Astrocyte of the hippocampus (primary cell): ENCODE data around the gene GPC2.
"Not testable (repeated sequence)": the region's sequence is repeated elsewhere in the genome, so short reads cannot be mapped to it uniquely, and the experiment has no call there.

Experiments
- DNase-seq: peaks from one replicate; pipeline ENCODE4 v3.0.0; 2011; ENCODE audit warnings: low read depth, low spot score

GPC2 gene

DNA sequence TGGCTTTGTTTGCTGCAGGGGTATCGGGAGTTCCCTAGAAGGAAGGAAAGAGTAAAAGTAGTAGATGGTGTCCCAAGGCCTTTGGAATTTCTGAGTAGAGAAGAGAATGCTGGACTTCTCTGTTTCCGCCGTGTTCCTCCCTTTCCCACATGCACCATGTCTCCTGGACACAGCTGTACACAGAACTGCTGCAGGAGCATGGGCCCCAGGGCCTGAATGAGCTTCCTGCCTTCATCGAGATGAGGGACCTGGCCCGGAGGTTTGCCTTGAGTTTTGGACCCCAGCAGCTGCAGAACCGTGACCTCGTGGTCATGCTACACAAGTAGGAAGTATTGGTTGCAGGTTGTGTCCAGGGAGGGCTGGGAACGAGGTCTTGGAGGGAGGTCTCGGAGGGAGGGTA lies 27.3 kb upstream of the GPC2 start:
- no peak for DNase-seq

DNA sequence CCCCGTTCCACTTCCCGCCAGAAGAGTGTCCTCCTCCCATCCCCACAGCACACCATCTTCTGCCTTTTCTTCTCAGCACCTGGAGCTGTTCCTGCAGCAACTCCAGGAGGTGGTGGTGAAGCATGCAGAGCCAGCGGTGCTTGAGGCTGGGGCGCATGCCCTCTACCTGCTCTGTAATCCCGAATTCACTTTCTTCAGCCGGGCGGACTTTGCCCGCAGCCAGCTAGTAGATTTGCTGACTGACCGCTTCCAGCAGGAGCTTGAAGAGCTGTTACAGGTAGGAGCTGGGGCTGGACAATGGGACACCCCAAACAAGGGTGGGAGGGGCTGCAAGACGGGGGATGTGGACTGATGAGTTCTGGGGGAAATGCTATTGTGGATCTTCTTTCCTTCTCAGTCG lies 23.5 kb upstream of the GPC2 start:
- no peak for DNase-seq

DNA sequence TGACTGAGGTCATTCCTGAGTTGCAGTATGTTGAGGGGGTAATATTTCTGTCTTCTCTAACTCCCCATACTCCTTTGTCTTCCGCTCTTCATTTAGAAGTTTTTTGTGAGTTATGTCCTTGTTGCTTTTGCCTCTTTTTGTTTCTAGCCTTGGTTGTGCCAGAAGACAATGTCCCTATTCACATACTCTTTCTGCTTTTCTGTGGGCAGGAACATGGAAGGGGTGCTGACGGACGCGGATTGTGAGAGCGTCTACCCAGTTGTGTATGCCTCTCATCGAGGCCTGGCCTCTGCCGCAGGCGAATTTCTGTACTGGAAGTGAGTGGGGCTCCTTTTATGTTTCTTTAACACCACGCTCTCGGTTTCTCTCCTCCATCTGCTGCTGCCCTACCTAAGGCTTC lies 21.1 kb upstream of the GPC2 start:
- DNase-seq = no peak

DNA sequence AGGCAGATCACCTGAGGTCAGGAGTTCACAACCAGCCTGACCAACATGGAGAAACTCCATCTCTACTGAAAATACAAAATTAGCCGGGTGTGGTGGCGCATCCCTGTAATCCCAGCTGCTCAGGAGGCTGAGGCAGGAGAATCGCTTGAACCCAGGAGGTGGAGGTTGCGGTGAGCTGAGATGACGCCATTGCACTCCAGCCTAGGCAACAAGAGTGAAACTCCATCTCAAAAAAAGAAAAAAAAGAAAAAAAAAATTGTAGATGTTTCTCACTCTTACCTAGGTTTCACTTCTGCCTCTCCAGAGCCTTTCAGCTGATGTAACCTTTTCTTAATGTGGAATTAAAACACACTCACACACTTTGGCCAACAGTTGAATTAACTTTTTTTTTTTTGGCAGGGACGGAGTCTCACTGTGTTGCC lies 18.7 kb upstream of the GPC2 start:
- not testable (repeated sequence) for DNase-seq

DNA sequence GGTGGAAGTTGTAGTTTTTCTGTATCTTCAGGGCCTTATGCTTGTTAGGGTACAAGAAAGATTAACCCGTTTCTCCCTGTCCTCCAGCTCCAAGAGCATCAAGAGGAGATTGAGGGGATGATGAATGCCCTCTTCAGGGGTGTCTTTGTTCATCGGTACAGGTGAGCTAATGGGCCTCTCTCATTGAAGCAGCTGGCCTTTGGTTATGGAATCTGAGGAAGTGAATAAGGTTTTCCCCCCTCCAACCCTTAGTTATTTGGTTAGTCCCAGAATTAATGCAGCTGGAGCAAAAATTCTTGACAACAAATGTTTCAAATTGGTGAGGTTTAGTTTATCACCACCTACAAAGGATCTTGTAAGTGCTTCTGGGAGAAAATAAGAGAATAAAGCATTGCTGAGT lies 18.0 kb upstream of the GPC2 start:
- no peak for DNase-seq

DNA sequence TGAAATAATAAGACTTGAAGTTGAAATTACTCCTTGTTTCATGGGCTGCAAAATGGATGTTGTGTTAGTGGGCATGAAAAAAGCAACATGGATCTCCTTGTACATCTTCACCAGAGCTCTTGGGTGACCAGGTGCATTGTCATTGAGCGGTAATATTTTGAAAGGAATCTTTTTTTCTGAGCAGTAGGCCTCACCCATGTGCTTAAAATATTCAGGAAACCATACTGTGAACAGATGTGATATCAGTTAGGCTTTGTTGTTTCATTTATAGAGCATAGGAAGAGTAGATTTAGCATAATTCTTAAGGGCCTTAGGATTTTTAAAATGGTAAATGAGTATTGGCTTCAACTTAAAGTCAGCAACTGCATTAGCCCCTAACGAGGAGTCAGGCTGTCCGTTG lies 15.8 kb upstream of the GPC2 start:
- DNase-seq = no peak

DNA sequence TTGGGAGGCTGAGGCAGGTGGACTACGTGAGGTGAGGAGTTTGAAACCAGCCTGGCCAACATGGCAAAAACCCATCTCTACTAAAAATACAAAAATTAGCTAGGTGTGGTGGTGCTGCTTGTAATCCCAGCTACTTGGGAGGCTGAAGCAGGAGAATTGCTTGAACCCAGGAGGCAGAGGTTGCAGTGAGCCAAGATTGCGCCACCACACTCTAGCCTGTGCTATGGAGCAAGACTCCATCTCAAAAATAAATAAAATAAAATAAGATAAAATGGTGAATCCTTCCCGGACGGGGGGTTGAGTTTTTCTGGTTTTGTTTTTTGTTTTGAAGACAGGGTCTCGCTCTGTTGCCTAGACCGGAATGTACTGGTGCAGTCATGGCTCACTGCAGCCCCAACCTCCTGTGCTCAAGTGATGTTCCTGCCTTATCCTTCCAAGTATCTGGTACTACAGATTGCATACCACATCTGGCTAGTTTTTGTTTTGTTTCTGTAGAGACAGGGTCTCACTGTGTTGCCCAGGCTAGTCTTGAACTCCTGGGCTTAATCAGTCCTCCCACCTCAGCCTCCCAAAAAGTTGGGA lies 15.2 kb upstream of the GPC2 start:
- DNase-seq = not testable (repeated sequence)

DNA sequence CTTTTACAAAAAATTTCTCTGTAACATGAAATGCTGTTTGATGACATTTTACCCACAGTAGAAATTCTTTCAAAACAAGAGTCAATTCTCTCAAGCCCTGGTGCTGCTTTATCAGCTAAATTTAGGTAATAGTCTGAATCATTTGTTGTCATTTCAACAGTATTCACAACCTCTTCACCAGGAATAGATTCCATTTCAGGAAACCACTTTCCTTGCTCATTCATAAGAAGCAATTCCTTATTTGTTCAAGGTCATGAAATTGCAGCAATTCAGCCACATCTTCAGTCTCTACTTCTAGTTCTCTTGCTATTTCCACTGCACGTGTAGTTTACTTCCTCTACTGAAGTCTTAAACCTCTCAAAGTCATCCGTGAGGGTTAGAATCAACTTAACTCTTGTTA lies 14.6 kb upstream of the GPC2 start:
- DNase-seq = peak; percentile 19

DNA sequence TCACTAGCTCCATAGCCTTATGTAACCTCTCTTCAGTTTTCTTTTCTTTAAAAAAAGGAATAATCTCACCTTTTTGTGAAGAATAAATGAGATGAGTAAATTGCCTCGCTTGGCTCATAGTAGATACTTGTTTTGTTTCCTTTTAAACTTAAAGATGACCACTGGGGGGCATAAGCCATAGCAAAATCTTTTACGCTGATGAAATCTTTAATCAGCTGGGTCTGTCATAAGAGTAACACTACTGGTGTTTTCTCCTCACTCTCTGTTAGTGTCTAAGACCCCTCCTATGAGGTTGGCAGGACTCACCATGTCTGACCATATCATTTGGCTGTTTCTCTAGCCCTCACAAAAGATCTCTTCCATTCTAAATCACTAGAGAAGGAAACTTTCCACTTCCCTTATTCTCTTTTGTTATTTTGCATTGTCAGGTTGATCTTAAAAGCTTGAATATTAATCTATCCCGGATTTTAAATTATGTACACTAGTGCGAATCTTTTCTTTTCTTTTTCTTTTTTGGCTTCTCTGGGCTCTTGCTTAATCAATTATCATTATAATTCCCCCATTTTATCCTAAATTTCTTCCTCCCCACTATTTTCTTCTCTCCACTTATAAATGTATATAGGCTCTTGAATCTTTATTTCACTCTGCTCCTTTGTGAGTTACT lies 13.0 kb upstream of the GPC2 start:
- DNase-seq = peak; percentile 35

DNA sequence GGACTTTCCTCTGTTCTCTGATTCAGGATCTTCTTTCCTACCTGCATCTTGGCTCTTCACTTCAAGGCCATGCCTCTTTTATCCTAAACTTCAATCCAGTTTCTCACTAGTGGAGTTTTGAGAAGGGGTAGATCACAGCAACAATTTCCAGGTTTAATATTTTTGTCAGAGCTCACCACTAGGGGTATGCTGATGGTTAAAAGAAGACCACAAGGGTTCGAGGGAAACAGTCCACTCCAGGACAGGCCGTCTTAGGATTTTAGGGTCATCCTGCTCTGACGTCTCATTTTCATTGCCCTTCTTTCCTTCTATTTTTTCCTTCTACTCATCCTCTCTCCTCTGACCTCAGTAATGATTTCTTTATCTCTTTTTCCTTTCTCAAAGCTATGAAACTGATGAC lies 11.9 kb upstream of the GPC2 start:
- no peak for DNase-seq

DNA sequence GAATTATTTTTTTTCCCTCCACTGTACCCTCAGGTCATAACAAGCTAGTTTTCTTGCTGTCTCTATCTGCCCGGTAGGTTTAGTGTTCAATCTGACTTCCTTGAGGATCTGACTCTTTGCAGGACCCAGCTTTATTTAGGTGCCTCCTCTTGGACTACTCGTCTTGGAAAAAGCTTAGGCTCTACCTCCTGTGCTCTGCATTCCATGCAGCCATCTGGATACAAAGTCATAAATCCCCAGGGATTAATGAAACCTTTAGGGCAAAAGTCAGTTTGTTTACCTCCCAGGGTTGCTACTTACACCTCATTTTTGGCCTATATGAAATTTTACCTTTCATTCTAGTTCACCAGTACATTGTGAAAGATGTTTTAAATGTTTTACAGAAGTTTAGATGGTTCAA lies 8.5 kb upstream of the GPC2 start:
- DNase-seq = no peak

DNA sequence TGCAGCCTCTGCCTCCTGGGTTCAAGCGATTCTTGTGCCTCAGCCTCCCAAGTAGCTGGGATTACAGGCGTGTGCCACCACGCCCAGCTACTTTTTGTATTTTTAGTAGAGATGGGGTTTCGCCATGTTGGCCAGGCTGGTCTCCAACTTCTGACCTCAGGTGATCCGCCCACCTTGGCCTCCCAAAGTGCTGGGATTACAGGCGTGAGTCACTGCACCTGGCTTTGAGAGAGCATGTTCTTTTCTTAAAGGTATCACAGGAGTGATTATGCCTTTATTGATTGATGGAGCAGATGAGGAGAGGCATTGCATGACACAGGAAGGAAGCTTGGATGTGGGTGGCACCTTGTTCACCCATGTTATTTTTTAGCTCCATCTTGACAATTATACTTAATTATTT lies 5.9 kb upstream of the GPC2 start:
- DNase-seq = not testable (repeated sequence)

DNA sequence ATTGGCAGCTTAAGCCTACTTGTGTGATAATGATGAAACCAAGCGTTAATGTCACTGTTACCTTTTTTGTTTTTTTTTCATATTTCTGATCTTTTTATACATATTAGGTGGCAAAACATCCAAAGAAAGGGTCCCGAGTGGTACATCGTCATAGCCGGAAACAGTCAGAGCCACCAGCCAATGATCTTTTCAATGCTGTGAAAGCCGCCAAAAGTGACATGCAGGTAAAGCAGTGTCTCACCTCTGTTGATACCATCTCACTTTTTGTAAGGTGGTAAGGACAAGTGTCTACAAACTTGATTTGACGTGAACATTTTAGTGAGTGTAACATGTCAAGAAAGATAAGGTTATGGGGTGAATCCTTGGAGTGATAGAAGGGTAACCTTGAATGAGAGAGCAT lies 5.4 kb upstream of the GPC2 start:
- DNase-seq = not testable (repeated sequence)

DNA sequence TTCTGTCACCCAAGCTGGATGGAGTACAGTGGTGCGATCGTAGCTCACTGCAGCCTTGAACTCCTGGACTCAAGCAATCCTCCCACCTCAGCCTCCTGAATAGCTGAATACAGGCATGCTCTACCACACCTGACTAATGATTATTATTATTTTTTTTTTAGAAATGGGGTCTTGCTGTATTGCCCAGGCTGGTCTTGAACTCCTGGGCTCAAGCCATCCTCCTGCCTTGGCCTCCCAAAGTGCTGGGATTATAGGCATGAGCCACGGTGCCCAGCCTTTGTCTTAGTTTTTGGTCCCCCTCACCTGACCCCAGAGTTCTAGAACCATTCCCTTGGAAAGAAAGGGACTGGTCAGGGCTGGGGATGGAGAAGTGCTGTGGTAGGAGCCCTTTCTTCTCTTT lies 2.9 kb upstream of the GPC2 start:
- DNase-seq = not testable (repeated sequence)

DNA sequence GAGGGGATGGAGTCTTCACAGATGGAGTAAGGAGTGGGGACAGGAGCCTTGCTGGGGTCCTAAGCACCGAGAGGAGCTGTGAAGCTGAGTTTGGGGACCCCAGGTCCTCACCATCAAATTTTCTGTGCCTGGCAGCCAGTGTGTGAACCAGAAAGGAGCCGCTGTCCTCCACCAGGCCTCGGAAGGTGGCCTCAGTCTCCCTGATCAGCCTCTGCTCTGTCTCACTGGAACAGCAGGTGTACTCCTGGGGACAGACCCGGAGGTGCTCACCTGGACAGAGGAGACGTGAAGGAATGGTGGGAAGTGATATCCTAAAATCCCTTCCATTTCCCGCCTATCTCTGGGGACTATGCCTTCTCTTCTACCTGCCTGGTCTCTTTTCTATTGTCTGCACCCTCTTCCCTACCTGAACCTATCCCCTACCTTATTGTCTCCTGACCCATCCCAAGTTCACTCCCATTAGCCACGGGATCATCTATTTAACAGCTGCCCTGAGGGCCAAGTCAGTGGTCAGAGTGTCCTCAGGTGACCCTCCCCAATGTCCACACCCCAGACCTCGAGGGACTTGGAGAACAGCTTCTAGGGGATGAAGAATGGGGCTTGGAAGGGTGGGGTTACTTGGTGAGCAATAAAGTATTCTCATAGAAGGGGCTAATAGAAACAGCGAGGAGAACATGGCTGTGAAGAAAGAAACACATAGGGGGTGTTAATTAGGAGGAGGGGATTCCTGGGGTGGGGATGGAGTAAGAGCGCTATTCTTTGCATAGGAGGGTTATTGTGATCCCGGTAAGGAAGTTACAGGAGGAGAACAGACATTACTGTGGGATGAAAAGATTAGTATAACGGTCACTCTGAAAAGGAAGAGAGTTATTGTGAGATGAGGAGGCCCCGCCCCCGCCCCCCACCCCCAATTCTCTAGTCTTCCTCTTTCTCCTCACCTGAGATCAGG lies 811 bp downstream of the GPC2 start:
- no peak for DNase-seq

DNA sequence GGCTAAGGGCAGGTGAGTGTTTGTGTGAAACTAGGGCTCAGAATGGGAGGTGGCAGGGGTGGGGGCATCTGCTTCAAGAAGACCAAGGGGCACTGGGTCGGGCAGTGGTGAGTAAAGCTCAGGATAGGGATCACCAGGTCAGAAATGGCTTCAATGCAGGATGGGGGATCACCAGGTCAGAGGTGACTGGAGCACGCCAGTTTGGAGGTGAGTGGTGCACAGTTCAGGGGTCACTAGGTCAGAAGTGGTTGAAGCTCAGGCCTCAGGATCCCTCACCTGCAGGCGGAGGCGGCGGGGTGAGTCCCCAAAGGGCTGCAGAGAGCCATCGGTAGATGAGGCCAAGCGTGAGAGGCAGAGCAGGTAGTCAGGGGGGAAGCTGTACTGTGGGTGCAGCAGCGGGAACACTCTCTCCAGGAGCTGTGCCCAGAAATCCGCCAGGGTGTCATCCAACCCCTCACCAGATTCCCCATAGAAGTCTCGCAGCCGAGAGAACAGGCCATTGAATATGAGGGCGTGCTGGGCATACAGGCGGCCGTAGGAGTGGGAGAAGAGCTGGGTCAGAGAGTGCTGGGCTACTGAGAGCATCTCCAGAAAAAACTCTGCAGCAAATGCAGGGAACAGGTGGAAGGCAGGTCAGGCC lies 1.8 kb downstream of the GPC2 start:
- DNase-seq = no peak

DNA sequence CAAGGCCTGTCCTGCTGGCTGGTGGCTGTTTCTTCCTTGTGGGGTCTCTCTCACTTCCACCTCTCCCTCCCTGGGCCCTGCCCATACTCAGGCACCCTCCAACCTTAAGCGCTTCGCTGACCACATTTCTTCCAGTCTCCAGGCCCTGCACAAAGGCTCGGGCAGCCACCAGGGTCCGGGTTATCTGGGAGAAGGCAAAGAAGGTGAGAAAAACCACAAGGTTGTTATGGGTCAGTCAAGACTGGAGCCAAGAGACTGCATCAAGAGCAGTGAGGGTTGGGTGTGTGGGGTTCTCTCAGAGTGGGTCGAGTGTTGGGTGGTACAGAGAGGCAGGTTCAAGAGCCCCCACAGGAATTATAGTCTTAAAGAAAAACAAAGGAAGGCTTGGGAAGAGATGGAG lies 2.6 kb downstream of the GPC2 start:
- no peak for DNase-seq

DNA sequence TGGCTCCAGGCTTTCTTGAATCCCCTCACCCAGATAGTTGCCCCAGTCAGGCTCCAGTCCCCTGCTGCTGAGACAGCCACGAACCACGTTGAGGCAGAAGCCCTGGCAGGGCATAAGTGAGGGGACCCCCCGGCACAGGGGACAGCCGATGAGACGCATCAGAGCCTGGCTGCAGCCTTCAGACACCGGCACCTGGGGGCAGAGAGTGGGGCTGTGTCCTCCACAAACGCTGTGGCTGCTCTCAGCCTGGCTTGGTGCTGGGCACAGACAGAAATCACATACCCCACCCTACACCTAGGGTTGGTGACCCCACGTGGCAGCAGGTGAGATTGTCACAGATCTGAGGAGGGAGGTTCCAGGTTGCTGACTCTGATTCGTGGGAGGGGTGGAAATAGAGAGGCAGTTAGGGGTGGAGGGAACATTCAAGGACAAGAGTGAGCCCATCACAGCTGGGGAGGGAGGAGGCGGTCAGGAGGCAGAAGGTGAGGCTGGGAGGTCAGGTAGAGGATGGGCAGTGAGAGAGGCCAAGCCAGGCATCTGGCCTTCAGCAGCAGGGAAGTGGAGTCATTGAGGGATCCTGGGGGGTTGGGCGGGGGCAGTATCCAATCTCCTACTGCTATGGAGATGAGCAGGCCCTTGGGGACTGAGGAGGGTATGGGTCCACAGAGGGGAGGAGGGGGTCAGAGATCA lies 3.2 kb downstream of the GPC2 start:
- no peak for DNase-seq

DNA sequence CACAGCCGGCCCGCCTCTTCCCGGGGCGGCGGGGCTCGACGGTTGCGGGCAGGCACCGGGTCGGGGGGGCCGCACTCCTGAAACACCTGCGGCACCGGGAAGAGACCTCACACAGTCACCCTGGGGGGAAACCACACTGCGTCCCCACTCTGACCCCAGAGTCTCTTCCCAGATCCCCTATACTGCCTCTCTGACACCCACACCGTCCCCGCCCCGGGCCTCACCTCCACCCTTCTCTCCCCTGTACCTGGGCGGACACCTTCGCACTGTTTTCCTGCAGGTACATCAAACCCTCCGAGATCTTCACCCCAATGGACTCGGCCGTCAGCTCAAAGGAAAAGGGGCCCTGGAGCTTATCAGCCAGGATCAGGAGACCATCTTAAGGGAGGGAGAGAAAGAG lies 5.3 kb downstream of the GPC2 start:
- DNase-seq = no peak

DNA sequence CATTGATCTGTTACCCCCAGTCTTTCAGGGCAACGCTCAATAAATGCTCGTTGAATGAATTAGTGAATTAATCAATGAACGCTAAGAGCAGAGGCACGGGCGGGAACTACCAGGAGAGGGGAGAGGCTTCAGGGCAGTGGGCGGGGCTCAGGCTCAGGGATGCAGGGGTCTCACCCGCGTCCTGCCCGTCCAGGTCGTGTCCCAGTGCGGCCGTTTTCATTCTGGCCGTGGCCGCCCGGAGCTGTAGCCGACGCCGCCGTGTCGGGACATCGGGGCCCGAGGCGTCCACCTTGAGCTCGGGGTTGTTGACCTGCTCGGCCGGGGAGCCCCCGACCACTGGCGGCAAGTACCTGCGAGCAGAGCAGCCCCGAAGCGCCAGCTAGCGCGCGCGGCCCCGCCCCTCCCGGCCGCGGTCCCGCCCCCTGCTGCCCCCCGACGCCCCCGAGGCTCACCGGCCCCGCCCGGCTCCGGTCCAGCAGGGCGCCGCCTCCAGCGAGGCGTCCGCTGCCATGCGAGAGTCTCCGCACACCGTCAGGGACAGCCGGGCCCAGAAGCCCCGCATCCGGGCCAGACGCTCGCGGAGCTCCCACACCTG lies 6.0 kb downstream of the GPC2 start:
- DNase-seq = peak; percentile 27
